UCSD-AML1 (cell line): ENCODE results near the gene DNAJC10.
"Not testable (repeated sequence)": the region's sequence is repeated elsewhere in the genome, so short reads cannot be mapped to it uniquely, and the experiment has no call there.

Source experiments
- DNase-seq: peaks from one replicate; lab custom pipeline; 2025; ENCODE audit not compliant: unreplicated experiment; lab: John Stamatoyannopoulos, UW

Gene DNAJC10, protein sequence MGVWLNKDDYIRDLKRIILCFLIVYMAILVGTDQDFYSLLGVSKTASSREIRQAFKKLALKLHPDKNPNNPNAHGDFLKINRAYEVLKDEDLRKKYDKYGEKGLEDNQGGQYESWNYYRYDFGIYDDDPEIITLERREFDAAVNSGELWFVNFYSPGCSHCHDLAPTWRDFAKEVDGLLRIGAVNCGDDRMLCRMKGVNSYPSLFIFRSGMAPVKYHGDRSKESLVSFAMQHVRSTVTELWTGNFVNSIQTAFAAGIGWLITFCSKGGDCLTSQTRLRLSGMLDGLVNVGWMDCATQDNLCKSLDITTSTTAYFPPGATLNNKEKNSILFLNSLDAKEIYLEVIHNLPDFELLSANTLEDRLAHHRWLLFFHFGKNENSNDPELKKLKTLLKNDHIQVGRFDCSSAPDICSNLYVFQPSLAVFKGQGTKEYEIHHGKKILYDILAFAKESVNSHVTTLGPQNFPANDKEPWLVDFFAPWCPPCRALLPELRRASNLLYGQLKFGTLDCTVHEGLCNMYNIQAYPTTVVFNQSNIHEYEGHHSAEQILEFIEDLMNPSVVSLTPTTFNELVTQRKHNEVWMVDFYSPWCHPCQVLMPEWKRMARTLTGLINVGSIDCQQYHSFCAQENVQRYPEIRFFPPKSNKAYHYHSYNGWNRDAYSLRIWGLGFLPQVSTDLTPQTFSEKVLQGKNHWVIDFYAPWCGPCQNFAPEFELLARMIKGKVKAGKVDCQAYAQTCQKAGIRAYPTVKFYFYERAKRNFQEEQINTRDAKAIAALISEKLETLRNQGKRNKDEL

DNA sequence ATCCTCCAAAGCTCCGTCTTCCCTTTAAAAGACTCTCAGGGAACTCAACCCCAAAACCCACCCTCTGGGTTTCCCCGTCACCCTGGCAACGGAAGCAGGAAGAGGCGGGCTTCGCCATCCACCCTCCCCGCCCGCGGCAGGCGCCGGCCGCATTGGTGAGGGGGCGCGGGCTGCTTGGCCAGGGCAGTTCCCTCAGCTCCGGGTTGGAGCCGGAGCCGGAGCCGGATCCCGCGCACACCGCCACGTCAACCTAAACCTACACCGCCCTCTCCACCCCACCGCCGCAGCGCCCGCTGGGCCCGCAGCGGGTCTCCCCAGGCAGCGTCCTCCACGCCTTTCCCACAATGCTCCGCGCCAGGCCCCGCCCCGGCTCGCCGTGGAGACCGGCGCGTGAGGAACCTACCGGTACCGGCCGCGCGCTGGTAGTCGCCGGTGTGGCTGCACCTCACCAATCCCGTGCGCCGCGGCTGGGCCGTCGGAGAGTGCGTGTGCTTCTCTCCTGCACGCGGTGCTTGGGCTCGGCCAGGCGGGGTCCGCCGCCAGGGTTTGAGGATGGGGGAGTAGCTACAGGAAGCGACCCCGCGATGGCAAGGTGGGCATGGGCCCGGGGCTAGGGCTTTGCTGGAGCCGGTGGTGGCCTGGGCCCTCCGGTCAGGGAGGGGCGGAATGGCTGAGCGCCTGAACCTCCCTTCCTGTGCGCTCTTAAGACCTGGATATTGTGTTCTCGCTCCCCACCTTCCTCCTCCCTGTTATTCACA is at the start of gene DNAJC10:
Gene DNAJC10 (plus strand): TSS at position 366 of the 758 bp plus-strand sequence. CDS start 1,830 bp downstream, outside the sequence.
- DNase-seq, result peak; percentile 90

DNA sequence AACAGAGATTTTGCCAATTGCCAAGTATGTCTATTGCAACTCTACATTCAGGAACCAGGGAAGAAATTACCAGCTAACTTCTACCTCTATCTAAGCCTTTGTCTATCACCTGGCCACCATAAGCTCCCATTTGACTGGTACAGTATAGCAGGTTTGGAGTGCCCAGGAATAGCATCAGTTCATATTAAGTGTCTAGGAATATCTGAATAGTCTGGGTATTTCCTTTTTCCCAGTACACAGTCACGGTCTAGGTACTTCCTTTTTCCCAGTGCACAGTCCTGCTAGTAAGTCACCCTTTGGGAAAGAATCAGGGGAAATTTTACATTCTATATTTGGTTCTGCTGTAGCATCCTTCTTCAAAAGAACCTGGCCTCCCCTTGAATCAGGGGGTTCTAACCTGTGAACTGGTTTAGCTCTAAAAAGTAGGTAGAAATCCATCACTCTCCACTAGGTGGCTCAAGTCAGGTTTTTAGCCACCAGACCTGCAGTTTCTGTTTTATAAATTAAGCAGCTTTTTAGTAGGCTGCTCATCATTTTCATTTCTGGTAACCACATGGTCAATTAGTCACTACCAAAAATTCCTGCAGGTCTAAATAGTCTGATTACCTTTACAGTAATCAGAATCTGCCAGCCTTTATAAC is 49.3 kb upstream of the DNAJC10 start:
- no peak for DNase-seq

DNA sequence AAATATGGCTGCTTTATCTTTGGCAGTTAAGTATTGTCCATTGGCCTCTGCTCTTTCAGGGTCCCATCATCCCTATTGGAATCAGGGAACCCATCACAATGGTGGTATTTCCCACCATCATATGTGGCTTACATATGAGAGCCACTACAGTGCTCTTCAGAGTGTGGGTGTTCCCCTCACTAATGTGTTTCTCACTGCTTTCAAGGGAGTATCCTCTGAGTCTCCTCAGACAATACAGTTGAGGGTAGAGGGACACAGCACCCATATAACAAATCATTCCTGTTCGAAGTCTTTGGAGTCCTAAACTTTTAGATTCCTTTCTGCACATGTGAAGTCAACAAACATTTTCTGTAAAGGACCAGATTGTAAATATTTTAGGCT is 48.8 kb upstream of the DNAJC10 start:
- DNase-seq, result no peak

DNA sequence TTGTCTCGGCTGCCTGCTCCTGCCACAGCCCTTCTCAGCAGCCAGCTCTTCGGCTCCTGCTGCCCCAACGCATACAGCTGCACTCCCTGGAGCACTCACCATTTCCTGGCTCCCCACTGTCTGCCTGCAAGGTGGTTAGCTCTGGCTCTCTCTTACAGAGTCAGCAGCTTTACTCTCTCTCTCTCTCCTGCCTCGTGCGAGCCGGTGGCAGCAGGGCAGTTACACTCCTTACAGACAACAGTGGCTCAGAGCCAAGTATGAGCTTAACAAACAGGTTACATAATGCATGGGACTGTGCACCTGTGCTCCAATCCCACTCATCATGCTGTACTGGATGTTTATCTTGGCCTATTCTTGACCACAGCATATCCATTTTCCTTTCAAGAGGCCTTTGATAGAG is 47.4 kb upstream of the DNAJC10 start:
- DNase-seq, result peak; percentile 11

DNA sequence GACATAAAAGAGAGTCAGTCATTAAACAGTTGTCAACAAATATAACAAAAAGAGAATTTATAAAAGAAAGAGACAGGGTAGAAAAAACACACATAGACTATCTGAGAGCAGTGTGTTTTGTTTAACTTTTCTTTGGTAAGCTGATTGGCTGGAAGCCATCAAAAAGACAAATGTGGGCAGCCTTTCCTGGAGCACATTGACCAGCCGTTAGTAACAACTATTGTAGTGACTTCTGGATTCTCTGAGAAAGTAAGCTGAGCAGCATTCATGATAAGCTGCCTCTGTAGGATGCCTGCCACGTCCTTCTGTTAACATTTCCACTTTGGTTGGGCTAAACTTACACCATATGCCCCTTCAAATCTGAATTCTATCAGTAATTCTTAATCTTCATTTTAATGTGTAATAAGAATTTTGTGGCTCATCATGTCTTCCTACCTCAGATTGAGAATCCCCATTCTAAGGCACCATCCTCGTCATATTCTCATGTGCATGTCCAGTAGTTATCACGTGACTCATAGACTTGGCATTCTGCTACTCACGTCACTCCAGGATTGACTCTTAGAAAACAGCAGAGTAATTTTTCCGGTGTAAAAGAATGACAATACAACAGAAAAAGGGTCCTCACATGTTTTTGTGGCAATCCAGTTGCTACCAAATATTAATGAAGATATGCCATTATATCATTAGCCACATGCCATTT is 43.4 kb upstream of the DNAJC10 start:
- DNase-seq, result no peak

DNA sequence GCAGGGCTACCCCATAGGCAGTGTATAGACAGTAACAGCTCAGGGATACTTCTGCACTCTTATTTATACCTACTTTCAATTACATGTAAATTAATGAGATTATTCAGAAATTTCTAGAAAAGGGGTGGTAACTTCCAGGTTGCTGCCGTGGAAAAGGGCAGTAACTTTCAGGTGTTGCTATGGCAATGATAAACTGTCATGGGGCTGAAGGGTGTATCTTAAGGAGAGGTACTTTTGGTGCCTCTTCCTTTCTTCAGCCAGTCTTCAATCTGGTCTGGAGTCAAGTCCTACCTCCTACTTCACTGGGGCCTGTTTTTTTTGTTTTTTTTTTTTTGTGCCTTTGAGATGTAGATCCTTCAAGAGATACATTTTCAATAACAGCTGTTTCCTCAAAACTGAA is 35.2 kb upstream of the DNAJC10 start:
- DNase-seq, result no peak

DNA sequence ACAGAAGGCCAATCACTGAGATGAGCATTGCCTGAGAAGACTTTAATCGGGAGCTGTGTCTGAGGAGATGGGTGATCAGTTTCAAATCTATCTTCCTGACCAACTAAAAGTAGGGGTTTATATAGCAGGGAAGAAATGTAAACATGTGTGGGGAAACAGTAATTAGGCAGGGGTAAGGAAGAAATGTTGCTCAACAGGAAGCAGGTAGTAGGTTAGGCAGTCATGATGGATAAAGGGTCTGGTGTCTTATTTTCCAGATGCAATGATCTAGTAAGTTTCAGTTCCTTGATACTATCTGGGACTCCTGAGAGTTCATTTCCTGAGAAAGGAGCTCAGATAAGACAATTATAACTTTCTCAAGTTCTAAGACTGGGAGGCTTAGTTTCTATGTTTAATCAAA is 33.8 kb upstream of the DNAJC10 start:
- DNase-seq, result no peak

DNA sequence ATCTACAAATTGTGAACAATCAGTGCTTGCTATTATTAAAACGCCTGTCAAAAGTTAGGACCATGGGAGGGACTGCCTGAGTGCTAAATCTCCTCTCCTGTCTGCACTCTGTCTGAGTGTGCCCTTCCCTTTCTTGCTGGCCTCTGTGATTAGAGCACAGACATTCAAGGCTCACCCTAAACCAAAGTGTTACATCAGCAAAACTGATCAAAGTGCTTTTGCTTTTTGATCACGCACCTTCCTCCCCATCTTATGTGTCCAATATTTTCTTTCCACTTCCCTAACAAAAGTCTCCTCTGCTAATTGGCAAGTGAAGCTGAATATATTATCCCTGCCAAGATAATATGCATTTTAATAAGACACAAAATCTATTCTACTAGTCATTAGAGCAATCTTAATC is 30.5 kb upstream of the DNAJC10 start:
- DNase-seq, result no peak

DNA sequence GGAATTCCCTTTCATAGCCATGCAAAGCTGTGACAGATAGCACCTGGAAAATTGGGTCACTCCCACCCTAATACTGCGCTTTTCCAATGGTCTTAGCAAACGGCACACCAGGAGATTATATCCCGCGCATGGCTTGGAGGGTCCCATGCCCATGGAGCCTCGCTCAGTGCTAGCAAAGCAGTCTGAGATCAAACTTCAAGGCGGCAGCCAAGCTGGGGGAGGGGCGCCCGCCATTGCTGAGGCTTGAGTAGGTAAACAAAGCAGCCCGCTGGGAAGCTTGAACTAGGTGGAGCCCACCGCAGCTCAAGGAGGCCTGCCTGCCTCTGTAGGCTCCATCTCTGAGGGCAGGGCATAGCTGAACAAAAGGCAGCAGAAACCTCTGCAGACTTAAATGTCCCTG is 29.3 kb upstream of the DNAJC10 start:
- DNase-seq, result not testable (repeated sequence)

DNA sequence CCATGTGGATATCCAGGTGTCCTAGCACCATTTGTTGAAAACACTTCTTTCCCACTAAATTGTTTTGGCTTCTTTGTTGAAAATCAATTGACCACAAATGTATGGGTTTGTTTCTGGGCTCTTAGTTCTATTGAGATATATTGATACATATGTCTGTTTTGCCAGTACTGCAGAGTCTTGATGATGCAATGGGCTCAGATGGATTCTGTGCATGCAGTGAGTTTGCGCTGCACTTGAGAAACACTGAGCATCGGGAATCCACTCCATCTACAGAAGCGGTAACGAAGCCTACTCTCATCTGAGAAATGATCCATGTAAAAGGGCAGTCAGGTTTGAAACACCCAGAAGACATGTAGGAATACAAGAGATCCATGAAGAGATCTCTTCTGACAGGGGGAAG is 21.9 kb upstream of the DNAJC10 start:
- DNase-seq, result no peak

DNA sequence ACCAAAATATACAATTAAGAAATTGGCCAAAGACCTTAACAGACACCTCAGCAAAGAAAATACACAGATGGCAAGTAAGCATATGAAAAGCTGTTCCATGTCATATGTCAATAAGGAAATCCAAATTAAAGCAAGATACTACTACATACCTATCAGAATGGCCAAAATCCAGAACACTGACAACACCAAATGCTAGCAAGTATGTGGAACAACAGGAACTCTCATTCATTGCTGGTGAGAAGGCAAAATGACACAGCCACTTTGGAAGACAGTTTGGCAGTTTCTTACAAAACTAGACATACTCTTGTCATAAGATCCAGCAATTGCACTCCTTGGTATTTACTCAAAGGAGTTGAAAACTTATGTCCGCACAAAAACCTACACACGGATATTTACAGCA is 20.3 kb upstream of the DNAJC10 start:
- DNase-seq, result no peak

DNA sequence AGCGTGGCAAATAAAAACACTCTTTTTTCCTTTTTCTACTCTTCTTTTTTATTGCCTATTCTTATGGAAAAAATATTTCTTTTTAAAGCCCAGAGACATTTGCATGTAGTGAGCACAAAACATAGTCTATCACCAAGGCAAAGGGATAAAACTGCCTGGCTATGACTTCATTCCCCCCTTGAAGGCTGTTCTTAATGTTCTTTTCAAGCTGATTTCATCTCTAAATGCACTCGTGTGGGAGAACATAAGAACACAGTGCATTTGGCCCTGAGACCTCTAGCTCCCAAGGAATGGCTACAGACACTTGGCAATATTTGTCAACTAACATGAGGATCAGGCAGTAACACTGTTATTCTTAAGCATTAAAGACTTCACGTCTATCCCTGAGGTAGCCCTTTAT is 17.4 kb upstream of the DNAJC10 start:
- no peak for DNase-seq

DNA sequence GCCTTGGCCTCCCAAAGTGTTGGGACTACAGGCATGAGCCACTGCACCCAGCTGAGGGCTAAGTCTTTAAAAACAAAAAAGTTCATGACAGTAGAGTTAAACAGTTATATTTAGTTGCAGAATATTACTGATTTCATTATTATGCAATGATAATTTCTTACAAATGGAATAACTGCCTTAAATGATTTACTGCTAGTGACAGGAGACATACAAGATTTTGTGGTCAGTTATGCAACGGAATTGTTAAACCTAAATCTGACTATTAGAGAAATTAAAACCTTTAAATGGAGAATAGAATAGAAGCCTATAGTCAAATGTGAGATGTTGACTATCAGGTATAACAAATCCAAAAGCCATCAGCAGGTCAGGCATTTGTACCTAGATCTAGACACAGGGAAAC is 10.3 kb upstream of the DNAJC10 start:
- DNase-seq, result no peak

DNA sequence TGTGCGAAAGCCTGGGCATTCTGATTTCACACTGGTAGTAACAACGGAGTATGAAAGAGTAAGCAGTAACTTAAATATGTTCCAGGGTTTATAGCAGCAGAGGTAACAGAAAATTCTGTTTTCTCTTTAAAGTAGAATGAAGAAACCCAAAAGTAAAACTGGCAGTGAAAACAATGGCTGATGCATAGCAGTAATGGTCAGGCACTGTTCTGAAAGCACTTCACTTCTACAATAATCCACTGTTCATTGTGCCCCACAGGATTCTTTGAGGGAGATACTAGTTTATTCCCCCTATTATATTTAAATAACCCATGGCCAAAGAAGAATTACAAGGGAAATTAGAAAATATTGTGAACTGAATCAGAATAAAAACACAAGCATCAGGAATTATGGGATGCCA is 9.3 kb upstream of the DNAJC10 start:
- no peak for DNase-seq

DNA sequence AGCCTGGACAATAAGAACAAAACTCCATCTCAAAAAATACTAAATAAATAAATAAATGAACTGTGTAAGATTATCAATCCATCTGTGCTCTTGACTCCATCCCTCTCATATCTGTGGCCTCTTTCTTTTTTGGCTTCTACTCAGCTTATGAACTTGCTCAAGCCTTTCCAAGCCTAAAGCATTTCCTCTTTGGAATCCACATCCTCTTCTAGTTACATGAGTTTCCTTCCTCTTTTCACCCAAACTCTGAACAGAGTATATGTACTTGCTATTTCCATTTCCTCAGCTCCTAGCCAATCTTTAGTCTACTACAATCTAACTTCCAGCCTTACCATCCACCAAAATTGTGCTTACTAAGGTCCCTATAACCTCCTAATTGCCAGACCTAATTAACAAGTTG is 2.5 kb upstream of the DNAJC10 start:
- DNase-seq, result no peak

DNA sequence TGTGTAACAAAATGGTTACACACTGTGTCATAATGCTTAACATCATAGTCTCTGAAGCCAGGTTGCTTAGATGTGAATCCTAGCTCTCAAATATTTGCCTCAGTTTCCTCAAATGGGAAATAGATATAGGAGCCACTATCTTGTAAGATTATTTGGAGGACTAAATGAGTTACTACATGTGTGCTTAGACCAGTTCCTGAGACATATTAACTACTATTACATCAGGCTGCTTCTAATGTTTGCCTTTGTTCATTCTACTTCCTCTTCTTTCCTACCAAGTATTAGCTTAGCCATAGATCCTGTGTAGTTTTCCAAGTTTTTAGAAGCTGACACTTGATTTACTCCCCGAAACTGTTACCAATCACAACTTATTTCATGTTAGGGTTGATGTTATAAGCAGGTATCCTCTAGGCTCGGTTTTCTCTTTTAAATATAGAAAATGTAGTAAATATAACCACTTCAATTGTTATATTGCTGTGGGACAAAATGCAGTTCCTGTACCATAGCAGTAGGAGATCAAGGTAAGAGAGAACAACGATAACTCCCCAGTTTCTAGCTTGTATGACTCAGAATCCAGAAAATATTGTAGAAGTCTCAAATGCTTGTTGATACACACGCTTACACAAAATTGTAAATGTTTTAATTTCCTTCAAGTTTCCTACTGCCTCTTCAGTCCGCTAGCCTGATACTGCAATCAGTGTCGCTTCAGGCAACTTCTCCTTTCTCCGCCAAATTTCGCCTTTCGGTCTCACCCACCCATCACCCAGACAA is 751 bp upstream of the DNAJC10 start:
- DNase-seq, result no peak

DNA sequence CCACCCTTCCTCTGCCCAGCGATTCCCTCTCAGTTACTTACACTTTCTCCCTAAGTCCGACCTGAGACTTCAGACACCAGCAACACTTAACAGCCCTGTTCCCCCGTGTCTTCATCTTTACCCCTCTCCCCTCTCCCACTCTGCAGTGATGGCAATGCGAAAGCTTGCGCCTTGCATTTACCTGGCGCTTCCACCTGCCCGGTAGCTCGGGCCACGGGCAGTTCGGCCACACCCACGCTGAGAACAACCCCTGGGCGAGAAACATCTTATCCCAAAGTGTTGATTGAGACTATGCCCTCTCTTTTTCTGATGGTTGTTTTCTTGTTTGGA is 558 bp downstream of the DNAJC10 start:
- DNase-seq, result no peak

DNA sequence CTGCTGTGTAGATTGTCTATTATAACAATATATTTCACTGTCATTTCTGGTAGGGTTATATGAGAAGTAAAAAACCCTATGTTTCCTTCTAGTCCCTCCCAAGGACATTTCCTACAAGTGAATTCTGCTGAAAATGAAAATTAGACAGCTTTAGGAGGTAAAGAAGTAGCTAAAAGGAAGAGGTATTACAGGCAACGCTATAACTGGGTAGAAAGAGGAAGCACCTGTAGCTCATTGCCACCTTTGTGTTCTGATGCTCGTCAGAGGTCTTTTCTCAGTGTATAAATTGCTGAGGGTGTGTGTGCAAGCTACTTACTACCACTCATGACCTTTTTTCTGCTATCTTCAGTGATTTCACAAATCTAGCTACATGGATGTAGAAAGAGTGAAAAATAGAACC is 1.4 kb downstream of the DNAJC10 start:
- no peak for DNase-seq

DNA sequence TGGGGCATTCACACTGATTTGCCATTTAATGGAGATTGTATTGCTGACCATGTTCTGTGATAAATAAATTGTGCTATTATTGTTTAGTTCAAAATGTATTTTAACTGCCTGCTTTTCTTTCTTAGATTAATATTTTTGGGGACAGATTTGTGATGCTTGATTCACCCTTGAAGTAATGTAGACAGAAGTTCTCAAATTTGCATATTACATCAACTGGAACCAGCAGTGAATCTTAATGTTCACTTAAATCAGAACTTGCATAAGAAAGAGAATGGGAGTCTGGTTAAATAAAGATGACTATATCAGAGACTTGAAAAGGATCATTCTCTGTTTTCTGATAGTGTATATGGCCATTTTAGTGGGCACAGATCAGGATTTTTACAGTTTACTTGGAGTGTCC is 1.8 kb downstream of the DNAJC10 start:
- DNase-seq, result no peak

DNA sequence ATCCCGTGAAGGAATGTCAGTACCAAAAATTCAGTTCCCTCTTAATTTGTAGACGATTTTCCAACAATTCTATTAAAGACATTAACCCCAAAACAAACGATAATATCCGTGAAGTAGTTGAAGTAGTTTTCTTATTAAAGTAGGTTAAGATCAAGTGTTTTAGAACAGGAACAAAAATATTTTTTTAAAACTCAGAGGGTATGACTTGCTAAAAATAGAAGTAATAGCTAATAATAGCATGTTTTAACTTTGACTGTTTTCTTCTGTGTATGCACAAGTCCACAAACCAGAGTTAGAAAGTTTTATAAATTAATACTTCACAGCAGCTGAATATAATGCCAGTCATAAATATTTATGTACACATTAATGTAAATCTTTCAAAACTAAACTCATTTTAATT is 2.4 kb downstream of the DNAJC10 start:
- DNase-seq, result no peak
